GM21529 (cell line): ENCODE results near the gene ZNF408.
"Not testable (repeated sequence)": the region's sequence is repeated elsewhere in the genome, so short reads cannot be mapped to it uniquely, and the experiment has no call there.

Experiments used
- ATAC-seq: cut with Tn5 transposase; IDR thresholded peaks from one replicate; pipeline ENCODE4 v1.9.1; 2021; ENCODE audit not compliant: unreplicated experiment

Gene ZNF408

DNA sequence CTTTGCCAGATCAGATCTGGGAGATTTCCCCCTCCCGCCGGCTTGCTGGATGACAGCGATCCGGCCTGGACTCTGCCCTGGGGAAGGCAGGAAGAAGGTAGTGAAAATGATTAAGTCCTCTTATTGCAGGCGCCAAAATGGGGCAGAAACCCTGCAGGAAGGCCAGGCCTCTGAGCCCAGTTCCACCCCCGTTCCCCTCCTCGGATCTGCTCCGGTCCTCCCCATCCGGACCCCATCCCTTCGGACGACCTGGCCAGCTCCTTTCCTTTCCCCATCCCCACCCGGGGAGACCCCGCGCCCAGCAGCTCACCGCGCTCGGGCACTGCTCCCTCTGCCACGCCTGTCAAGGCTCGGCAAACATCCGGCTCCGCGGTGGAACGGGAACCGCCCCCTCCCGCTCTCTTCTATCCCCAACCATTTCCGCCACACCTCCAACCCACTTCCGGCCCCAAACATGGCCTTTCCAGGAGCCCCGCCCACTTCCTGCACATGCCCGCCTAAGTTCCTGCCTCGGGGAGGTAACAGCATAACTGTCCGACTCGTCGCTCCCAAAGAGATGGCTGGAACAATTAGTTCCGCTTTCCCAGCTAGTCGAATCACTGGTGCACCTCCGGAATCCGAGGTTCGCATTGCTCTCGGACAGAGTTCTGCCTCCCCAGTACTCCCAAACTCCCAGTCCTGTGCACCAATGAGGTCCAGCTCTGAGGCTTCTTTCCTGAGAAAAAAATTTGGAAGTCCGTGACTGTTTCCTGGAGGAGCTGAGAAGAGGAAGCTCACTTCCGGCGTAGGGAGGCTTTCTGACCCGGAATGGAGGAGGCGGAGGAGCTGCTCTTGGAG is at the start of gene ZNF408, which contains the start of gene ARHGAP1:
Gene ZNF408, plus strand, starts transcription at position 791 of the 837 bp plus-strand sequence. Its CDS starts 17 bp downstream, at position 808.
Gene ARHGAP1, minus strand, starts transcription at position 379 of the 837 bp plus-strand sequence. CDS start 4,512 bp downstream, outside the sequence.
- peak; percentile 92 for ATAC-seq

DNA sequence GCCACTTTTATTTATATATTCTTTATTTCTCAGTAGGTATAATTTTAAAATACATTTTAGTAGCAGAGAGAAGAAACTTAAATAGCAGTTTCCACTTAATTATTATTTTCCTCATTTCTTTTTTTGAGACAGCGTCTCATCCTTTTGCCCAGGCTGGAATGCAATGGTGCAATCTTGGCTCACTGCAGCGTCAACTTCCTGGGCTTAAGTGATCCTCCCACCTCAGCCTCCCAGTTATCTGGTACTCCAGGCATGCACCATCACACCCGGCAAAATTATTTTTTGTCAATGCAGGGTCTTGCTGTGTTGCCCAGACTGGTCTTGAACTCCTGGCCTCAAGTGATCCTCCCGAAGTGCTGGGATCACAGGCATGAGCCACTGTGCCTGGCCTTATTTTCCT is 45.2 kb upstream of the ZNF408 start:
- ATAC-seq: no peak

DNA sequence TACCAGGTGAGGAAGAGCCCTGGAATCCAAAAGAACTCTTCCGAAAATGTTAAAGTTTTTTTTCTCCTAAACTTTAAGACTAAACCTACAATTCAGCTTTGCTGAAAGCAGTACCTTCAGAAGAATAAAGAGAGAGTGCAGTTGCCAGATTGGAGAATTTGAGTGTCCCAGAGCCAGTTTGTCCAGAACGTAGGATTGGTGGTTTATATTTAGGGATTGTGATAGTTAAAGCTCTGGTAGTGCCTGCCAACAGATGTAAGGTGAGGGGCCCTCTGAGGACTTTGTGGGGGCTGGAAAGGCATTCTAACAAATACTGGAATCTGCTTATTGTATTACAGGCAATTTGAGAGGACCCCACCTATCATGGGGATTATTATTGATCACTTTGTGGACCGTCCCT is 43.6 kb upstream of the ZNF408 start:
- ATAC-seq: no peak

DNA sequence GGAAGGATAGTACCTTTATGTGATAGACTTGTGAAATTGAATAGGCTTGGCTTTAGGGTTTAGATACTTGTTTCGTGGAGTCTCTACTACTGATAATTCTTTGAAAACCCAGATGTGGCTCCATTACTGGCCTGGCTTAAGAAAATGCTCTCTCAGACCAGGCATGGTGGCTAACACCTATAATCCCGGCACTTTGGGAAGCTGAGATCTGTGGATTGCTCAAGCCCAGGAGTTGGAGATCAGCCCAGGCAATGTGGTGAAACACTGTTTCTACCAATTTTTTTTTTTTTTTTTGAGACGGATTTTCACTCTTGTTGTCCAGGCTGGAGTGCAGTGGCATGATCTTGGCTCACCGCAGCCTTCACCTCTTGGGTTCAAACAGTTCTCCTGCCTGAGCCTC is 42.6 kb upstream of the ZNF408 start:
- ATAC-seq: no peak

DNA sequence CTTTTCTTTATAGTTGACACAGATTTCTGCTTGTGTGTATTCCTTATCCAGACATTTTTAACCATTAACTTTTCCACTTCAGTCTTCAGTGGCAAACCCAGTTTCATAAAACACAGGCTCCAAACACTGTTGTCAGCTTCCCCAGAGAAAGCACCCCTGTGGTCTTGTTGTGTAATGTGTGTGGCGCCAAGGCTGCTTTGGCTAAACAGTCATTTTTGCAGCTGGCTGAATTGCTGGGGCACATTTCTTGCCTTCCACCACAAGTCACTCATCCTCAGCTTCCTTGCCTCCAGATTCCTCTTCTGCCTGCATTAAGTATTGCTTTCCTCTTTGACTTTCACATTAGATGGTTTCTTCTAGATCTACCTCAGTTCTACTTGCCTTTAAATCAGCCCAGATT is 40.9 kb upstream of the ZNF408 start:
- ATAC-seq: no peak

DNA sequence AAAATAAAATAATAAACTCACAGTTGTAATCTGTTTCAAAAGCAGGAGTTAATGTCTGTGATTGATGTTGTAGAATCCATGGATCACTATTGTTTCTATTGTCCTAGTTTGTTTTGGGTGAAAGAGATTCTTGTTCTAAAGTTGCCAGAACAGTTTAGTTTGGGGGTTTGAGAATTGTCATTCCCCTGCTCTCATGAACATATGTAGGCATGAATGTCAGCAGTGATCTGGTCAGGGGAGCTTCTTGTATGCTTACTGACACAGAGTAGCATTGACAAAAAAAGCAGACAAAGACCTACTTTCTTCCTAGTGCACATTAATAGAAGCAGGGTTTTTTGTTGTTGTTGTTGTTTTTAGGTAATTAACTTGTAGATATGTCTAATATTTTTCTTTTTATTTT is 39.0 kb upstream of the ZNF408 start:
- no peak for ATAC-seq

DNA sequence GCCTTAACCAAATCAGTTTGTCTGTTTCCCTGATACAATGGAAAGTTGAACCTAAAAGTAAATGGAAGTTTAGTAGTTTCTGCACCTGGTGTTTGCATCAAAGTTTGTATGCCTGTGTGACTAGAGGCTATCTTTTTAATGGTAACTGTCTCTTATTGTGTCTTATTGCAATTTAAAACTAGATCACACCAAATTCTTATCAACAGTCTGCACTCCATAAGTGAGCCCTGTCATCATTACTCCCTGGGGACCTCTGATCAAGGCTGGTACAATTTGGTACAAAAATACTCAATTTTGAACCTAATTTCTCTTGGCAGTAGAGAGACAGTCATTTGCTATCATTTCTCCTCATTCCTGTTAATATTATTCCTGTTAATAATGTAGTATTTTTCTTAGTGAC is 38.5 kb upstream of the ZNF408 start:
- ATAC-seq: no peak

DNA sequence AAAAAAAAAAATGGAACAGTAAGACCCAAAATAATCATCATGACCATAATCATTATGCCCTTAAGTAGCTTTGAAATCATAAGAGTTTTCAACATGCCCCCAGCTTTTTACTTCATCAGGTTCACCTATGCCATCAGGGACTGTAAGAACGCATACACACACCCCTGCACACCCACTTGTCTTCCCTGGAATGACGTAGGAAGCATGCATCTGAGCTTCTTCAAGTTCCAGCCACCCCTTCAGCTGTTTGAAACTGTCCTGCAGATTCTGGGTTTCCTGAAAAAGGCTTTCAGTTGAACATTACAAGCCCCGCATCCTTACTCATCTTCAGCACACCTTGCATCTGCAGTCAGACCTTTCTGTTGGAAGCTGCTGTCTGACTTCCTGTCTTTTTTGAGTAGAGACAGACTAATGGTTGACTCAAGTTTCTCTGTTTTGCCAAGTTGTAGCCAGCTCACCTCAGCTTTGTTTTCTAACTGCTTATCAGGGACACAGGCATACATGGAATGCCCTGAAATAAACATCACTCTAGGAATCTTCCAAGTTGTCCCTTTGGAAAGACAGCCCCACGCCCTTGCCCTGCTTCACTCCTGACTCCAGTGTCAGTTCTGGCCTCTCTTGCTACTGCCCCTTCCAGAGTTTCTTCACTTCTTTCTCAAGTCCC is 37.4 kb upstream of the ZNF408 start:
- ATAC-seq: no peak

DNA sequence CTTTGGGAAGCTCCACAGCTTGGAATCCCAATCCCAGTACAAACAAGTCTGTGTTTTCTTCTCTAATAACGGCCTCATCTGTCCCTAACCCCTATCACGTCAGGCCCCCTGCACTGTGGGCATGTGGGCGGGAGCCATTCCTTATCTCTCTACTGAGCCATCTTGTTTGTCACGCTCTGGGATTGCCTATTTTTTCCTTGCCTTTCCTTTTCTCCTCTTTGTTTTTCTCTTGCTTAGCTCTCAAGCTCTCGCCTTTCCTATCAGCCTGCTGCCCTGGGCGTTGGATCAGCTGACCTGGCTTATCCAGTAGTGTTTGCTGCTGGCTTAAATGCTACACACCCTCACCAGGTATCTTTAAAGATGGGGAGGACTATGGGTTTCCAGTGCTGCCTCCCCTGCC is 36.2 kb upstream of the ZNF408 start:
- ATAC-seq: no peak

DNA sequence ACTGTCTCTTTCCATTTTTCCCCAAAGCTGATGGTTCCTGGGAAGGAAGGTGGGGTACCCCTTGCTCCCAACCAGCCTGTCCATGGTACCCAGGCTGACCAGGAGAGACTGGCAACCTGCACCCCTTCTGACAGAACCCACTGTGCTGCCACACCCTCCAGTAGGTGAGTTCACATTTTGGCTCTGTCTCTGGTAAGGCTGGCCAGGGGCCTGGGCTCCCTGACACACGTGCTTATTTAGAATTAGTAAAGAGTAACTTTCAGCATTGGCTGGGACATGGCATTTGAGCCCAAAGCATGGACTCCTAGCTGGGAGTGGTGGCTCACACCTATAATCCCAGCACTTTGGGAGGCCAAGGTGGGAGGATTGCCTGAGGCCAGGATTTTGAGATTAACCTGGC is 35.5 kb upstream of the ZNF408 start:
- ATAC-seq: no peak

DNA sequence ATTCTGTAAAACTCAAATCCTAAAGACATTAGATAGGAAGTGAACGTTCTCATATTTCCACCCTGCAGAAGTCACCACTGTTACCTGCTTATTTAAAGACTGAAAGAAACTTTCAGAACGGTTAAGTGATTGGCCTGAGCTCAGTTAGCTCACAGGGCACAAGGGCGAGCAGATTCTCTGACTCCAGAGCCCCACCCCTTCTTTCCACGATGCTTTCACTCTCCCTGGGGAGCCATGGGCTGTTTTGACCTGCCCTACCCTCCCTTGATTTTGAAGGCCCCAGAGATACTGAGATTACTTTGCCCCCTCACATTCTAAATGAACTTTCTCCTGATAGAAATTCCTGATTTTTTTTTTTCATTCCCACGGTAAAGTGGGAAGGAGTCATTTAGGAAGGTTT is 34.3 kb upstream of the ZNF408 start:
- ATAC-seq: no peak

DNA sequence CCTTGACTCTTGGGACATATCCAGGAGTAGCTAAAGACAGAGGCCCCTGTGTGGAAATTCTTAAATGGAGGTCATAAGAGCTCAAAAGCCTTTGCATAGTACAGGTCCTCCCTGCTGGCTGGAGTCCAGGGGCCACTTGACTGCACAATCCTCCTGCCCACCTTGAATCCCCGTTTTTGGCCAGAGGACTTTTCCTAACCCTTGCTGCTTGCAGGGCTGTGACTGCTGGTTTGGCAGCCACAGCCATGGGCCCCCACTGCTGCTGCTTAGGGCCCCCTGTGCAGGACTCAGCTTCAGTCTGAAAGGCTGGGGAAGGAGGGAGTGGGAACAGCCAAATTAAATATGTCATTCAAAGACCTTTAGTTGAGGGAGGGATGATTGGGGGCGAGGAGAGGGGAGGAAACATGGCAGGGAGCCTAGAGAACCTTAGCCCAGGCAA is 33.8 kb upstream of the ZNF408 start:
- no peak for ATAC-seq

DNA sequence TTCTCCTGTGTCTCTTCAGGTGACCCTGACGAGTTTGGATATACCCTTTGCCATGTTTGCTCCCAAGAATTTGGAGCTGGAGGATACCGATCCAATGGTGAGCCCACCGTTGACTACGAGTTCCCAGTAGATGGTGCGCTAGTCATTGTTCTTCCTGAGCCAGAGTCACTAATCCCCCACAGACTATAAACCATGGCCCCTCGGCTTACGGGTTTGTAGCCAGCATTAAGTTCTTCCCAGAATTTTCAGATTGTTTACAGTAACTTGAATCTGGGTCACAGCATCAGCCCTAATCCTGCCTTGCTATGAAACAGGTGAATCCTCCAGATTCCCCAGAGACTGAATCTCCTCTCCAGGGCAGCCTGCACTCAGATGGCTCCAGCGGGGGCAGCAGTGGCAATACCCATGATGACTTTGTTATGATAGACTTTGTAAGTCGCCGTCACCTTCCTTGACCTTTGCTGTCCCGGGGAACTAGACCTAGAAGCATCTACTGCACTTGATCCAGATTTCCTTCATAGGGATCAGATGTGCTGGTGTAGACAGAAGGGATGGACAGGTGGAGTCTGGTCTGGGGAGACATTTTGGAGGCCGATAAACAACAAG is 32.2 kb upstream of the ZNF408 start:
- no peak for ATAC-seq

DNA sequence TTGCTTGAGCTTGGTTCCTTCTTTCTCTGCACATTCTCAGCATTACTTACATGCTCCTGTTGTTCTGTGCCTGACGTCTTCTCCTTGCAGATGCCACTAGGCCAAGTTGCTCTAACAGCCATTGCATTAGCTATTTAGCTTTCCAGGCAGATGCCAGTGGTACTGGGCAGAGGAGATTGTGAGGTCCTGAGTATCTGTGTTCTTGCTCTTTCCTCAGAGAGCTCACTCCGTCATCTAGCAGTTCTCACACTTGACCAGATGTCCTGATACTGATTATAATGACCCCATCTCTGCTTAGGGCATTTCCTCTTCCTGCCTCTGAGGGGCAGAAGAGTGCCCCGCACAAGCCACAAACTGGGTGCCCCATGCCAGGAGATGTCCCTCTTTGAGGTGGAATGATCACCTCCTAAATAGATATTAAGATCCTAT is 31.1 kb upstream of the ZNF408 start:
- ATAC-seq: no peak

DNA sequence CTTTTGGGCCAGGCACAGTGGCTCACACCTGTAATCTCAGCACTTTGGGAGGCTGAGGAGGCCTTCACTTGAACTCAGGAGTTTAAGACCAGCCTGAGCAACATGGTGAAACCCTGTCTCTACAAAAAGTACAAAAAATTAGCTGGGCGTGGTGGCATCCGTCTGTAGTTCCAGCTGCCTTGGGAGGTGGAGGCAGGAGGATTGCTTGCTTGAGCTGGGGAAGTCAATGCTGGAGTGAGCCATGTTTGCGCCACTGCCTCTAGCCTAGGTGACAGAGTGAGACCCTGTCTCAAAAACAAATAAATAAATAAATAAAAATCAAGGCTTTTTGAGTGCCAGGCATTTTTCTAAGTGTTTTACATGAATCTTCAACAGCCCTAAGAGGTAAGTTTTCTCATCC is 30.3 kb upstream of the ZNF408 start:
- ATAC-seq: not testable (repeated sequence)

DNA sequence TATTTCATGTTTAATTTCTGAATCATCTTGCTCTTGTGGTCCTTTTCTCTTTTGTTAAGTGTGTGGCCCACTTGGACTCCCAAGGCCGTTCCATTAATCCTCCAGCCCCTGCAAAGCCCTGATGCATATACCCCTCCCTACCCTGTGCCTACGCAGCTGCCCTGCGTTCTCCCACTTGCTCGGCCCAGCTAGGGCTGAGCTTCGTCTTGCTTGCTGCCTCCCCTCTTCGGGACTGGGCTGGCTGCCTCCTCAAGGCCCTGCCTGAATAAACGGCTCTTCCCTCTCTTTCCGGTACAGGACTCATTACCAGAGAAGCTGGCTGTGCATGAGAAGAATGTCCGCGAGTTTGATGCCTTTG is 28.9 kb upstream of the ZNF408 start:
- ATAC-seq: no peak

DNA sequence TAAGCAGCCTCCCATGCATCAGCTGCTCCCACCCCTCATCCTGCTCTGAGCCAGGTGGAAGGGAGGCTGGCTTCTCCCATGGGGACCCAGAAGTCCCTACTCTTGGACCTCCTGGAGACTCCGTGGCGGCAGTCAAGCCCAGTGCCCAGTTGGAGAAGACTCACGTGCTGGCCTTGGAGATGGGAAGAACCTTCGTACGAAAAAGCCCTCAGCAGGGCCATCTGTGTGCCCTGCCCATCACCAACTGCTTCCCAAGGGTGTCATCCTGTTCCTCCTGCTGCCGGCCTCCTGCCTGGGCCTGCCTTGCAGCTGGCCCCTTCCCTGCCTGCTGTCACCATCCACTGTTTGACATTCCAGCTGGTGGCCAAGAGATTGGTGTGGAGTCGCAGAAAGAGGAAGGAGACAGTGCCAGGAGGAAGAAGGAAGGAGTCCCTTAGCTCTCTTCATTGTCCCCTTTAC is 28.4 kb upstream of the ZNF408 start:
- ATAC-seq: no peak

DNA sequence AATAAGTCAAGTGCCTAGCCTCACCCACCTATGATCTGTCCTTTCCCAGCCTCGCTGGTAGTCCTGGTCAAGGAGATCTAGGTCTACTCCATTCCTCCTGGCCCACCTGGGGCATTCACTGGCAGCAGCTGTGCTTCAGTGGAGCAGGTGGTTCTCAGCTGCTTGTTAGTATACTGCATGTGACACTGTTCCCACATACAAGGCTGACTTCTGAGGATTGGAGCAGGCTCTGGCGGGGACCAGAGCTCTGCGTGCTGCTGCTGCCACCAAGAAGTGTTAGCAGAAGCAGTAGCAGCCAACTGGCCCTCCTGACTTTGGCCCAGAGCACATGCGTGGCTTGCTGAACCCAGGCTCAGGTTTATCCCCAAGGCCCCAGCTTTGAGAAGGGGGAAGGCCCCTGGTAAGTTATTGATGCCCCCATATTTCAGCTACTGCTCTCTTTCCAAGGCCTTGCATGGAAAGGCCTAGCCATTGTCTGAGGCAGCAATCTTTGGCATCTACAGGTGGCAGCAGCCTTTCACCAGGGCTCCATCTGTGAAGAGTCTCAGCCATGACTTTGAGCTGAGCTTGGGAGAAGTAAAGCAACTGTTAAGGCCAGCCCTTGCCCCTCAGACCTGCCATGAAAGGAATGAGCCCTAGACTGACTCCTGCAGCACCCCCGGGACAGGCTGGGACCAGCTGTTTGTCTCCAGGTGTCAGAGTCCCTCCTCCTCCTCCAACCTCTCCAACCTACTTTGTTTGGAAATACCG is 26.9 kb upstream of the ZNF408 start:
- no peak for ATAC-seq

DNA sequence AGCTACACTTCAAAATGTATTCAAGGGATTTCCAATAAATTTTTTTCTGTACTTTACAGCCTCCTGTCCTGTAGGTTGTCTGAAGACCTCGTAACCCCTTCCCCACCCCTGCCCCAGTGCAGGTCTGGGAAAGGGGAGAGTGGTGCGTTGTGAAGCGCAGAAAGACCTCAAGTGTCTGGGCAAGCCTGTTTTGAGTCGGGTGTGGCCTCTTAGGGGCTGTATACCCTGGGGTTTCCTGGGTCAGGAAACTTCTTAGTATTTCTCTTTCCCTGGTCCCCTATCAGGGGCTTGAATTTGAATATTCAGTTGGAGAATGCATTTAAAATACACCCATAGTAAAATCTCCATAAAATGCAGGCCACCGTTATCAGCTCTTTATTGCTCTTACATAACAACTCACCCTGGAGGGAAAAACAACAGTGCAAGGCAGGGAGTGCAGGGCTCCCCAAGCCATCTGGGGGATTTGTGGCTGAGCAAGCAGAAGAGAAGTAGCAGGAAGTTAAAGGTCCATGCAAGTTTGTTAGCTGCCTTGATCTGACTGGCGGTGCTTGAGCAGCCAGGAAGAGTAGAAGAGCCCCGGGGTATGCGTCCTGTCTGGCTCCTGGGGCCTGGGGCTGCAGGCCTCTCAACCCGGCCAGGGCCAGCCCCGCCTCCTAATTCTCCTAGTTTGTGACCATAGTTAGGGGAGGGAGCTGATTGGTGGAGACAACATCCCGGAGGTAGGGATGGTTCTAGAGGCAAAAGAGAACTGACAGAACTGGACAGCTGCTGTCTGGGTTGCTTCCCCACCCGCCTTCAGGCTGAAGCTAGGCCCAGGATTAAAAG is 26.2 kb upstream of the ZNF408 start:
- ATAC-seq: no peak

DNA sequence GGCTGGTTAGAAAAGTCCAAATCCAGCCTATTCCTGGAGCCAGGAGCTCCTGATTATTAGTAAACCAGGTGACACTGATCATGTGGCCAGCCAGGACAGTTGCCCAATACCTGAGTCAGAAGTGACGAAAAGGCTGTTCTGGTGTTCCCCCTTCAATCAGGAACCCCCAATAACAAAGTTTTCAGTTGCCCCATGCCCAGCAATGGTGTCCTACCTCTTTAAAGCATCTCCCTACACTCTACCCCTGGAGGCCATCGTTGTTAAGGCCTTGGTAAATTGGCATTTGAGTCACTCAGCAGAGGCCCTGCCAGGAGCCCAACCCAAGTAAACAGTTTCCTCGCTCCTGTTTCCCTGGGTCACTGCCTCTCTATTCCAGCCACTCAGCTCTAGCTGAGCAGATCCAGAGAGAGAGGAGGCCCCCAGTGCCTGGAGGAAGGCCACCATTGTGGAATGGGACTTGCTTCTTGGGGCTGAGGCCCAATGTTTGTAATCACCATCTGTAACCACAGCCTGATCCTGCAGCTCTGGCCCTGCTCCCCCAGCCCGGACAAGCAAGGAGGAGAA is 25.5 kb upstream of the ZNF408 start:
- ATAC-seq: no peak
